HT-29 (cell line): ENCODE data around the gene ATP9B. TPM values are rescaled to one million over a fixed set of nuclear protein-coding genes. Genes with fewer than 3 reads are reported as not detected.

ENCODE experiments used
- DNase-seq: peaks from one replicate; pipeline ENCODE4 v3.0.0-alpha.2; 2015; ENCODE audit warnings: low spot score
- total RNA-seq: library from RNA; depleted of rRNA; stranded (reverse); fragments of >200 nt; shearing (Covaris generic); gene quantifications from 2 replicates; pipeline ENCODE4 v1.2.3, GENCODE V29; 2014; rRNA removed

ATP9B gene
- total RNA-seq, 1 experiment from 2014 or later, result 27.1 TPM

- DNase-seq, result no peak
Measured at GRCh38 chr18:79426376-79427300, 357.4 kb downstream of the ATP9B start.

- no peak for DNase-seq
Measured at GRCh38 chr18:79427368-79428225, 358.4 kb downstream of the ATP9B start.

Other genes starting within 250 kb of the ATP9B start
- not detected in 2 replicates for gene SALL3, start 89.6 kb upstream of the ATP9B start, total RNA-seq